Measurements from ENCODE around the gene TMEM208.

Gene TMEM208

GRCh38 chr16:67209565-67209964 lies 17.4 kb upstream of the TMEM208 start:
- no peaks in the 10 kb centered on the region for H3K79me2 ChIP-seq (ENCODE audit: control insufficient read depth, insufficient read depth, low read length, unreplicated experiment)
- H3K4me3 ChIP-seq (ENCODE audit: low read depth, low read length) = no peak overlapping the region
- H3K36me3 ChIP-seq (ENCODE audit: insufficient read depth, low read length) = no peaks in the 10 kb centered on the region
- peaks cover 25% of the 10 kb centered on the region for H3K4me1 ChIP-seq (ENCODE audit: control insufficient read depth, insufficient read depth, low read length, unreplicated experiment)
- no peak overlapping the region for H2AFZ ChIP-seq (ENCODE audit: low read length, unreplicated experiment)
- no peaks in the 10 kb centered on the region for H3K27me3 ChIP-seq (ENCODE audit: insufficient read depth, low read length)
- no peak overlapping the region for H3K27ac ChIP-seq (ENCODE audit: low read depth, low read length)

GRCh38 chr16:67210069-67210937 lies 16.6 kb upstream of the TMEM208 start:
- Histone ChIP-seq H2AFZ (ENCODE audit: low read length, unreplicated experiment) (no peak overlapping the region), H3K36me3 (ENCODE audit: insufficient read depth, low read length) (no peaks in the 10 kb centered on the region), H3K27me3 (ENCODE audit: insufficient read depth, low read length) (no peaks in the 10 kb centered on the region), H3K79me2 (ENCODE audit: control insufficient read depth, insufficient read depth, low read length, unreplicated experiment) (no peaks in the 10 kb centered on the region), H3K27ac (ENCODE audit: low read depth, low read length) (no peak overlapping the region), H3K4me1 (ENCODE audit: control insufficient read depth, insufficient read depth, low read length, unreplicated experiment) (peaks cover 25% of the 10 kb centered on the region), H3K4me3 (ENCODE audit: low read depth, low read length) (no peak overlapping the region)

GRCh38 chr16:67211674-67212073 lies 15.3 kb upstream of the TMEM208 start:
- no peaks in the 10 kb centered on the region for H3K36me3 ChIP-seq (ENCODE audit: insufficient read depth, low read length)
- H3K79me2 ChIP-seq (ENCODE audit: control insufficient read depth, insufficient read depth, low read length, unreplicated experiment) = no peaks in the 10 kb centered on the region
- H2AFZ ChIP-seq (ENCODE audit: low read length, unreplicated experiment) = no peak overlapping the region
- peaks cover 19% of the 10 kb centered on the region for H3K4me1 ChIP-seq (ENCODE audit: control insufficient read depth, insufficient read depth, low read length, unreplicated experiment)
- no peaks in the 10 kb centered on the region for H3K27me3 ChIP-seq (ENCODE audit: insufficient read depth, low read length)
- H3K4me3 ChIP-seq (ENCODE audit: low read depth, low read length) = no peak overlapping the region
- H3K27ac ChIP-seq (ENCODE audit: low read depth, low read length) = no peak overlapping the region

GRCh38 chr16:67212766-67213165 lies 14.2 kb upstream of the TMEM208 start:
- H3K36me3 ChIP-seq (ENCODE audit: insufficient read depth, low read length) = no peaks in the 10 kb centered on the region
- no peak overlapping the region for H3K4me3 ChIP-seq (ENCODE audit: low read depth, low read length)
- H3K27me3 ChIP-seq (ENCODE audit: insufficient read depth, low read length) = no peaks in the 10 kb centered on the region
- peaks cover 15% of the 10 kb centered on the region for H3K4me1 ChIP-seq (ENCODE audit: control insufficient read depth, insufficient read depth, low read length, unreplicated experiment)
- H2AFZ ChIP-seq (ENCODE audit: low read length, unreplicated experiment) = no peak overlapping the region
- H3K27ac ChIP-seq (ENCODE audit: low read depth, low read length) = no peak overlapping the region
- no peaks in the 10 kb centered on the region for H3K79me2 ChIP-seq (ENCODE audit: control insufficient read depth, insufficient read depth, low read length, unreplicated experiment)

GRCh38 chr16:67213197-67214019 lies 13.5 kb upstream of the TMEM208 start:
- peaks cover 9% of the 10 kb centered on the region for H3K4me1 ChIP-seq (ENCODE audit: control insufficient read depth, insufficient read depth, low read length, unreplicated experiment)
- no peaks in the 10 kb centered on the region for H3K36me3 ChIP-seq (ENCODE audit: insufficient read depth, low read length)
- H3K27me3 ChIP-seq (ENCODE audit: insufficient read depth, low read length) = no peaks in the 10 kb centered on the region
- no peak overlapping the region for H2AFZ ChIP-seq (ENCODE audit: low read length, unreplicated experiment)
- H3K79me2 ChIP-seq (ENCODE audit: control insufficient read depth, insufficient read depth, low read length, unreplicated experiment) = no peaks in the 10 kb centered on the region
- H3K4me3 ChIP-seq (ENCODE audit: low read depth, low read length) = no peak overlapping the region
- H3K27ac ChIP-seq (ENCODE audit: low read depth, low read length) = no peak overlapping the region

- no peak overlapping the region for H3K4me3 ChIP-seq (ENCODE audit: low read depth, low read length)
- H2AFZ ChIP-seq (ENCODE audit: low read length, unreplicated experiment) = no peak overlapping the region
- no peak overlapping the region for H3K27ac ChIP-seq (ENCODE audit: low read depth, low read length)
- H3K36me3 ChIP-seq (ENCODE audit: insufficient read depth, low read length) = no peaks in the 10 kb centered on the region
- peaks cover 7% of the 10 kb centered on the region for H3K4me1 ChIP-seq (ENCODE audit: control insufficient read depth, insufficient read depth, low read length, unreplicated experiment)
- H3K27me3 ChIP-seq (ENCODE audit: insufficient read depth, low read length) = no peaks in the 10 kb centered on the region
- H3K79me2 ChIP-seq (ENCODE audit: control insufficient read depth, insufficient read depth, low read length, unreplicated experiment) = no peaks in the 10 kb centered on the region
Observed at GRCh38 chr16:67215706-67216105, 11.2 kb upstream of the TMEM208 start.

- Histone ChIP-seq H3K4me1 (ENCODE audit: control insufficient read depth, insufficient read depth, low read length, unreplicated experiment) (peaks cover 7% of the 10 kb centered on the region), H3K79me2 (ENCODE audit: control insufficient read depth, insufficient read depth, low read length, unreplicated experiment) (no peaks in the 10 kb centered on the region), H3K4me3 (ENCODE audit: low read depth, low read length) (no peak overlapping the region), H3K27me3 (ENCODE audit: insufficient read depth, low read length) (no peaks in the 10 kb centered on the region), H3K36me3 (ENCODE audit: insufficient read depth, low read length) (no peaks in the 10 kb centered on the region), H2AFZ (ENCODE audit: low read length, unreplicated experiment) (no peak overlapping the region), H3K27ac (ENCODE audit: low read depth, low read length) (no peak overlapping the region)
Observed at GRCh38 chr16:67216612-67217490, 10.1 kb upstream of the TMEM208 start.

- Histone ChIP-seq H3K27me3 (ENCODE audit: insufficient read depth, low read length) (no peaks in the 10 kb centered on the region), H2AFZ (ENCODE audit: low read length, unreplicated experiment) (no peak overlapping the region), H3K4me3 (ENCODE audit: low read depth, low read length) (no peak overlapping the region), H3K4me1 (ENCODE audit: control insufficient read depth, insufficient read depth, low read length, unreplicated experiment) (peaks cover 22% of the 10 kb centered on the region), H3K36me3 (ENCODE audit: insufficient read depth, low read length) (no peaks in the 10 kb centered on the region), H3K79me2 (ENCODE audit: control insufficient read depth, insufficient read depth, low read length, unreplicated experiment) (peaks cover 27% of the 10 kb centered on the region), H3K27ac (ENCODE audit: low read depth, low read length) (no peak overlapping the region)
Observed at GRCh38 chr16:67223992-67224391, 2.9 kb upstream of the TMEM208 start.

- Histone ChIP-seq H3K4me3 (ENCODE audit: low read depth, low read length) (peak overlapping the region; percentile 96), H3K36me3 (ENCODE audit: insufficient read depth, low read length) (0 out of 2 replicates have a peak, but pooled peaks cover 6% of the 10 kb centered on the region), H2AFZ (ENCODE audit: low read length, unreplicated experiment) (peak overlapping the region; percentile 83), H3K27me3 (ENCODE audit: insufficient read depth, low read length) (no peaks in the 10 kb centered on the region), H3K79me2 (ENCODE audit: control insufficient read depth, insufficient read depth, low read length, unreplicated experiment) (peaks cover 27% of the 10 kb centered on the region), H3K4me1 (ENCODE audit: control insufficient read depth, insufficient read depth, low read length, unreplicated experiment) (peaks cover 22% of the 10 kb centered on the region), H3K27ac (ENCODE audit: low read depth, low read length) (peak overlapping the region; percentile 2; the same call in 1 of the 2 replicates)
Observed at GRCh38 chr16:67226295-67226803, 581 bp upstream of the TMEM208 start.

GRCh38 chr16:67227567-67227921 lies 614 bp downstream of the TMEM208 start:
- peaks cover 30% of the 10 kb centered on the region for H3K79me2 ChIP-seq (ENCODE audit: control insufficient read depth, insufficient read depth, low read length, unreplicated experiment)
- no peak overlapping the region for H2AFZ ChIP-seq (ENCODE audit: low read length, unreplicated experiment)
- peak overlapping the region; percentile 96 for H3K4me3 ChIP-seq (ENCODE audit: low read depth, low read length)
- peaks cover 11% of the 10 kb centered on the region; the same call in 1 of the 2 replicates for H3K36me3 ChIP-seq (ENCODE audit: insufficient read depth, low read length)
- H3K27me3 ChIP-seq (ENCODE audit: insufficient read depth, low read length) = no peaks in the 10 kb centered on the region
- peaks cover 22% of the 10 kb centered on the region for H3K4me1 ChIP-seq (ENCODE audit: control insufficient read depth, insufficient read depth, low read length, unreplicated experiment)
- H3K27ac ChIP-seq (ENCODE audit: low read depth, low read length) = peak overlapping the region; percentile 72
